WI38 (cell line): ENCODE data around the gene DPH2.

Source experiments
- H3K4me3 ChIP-seq: 2 replicates; pipeline ENCODE4 v1.5.1; 2011; ENCODE audit warnings: low read depth, mild to moderate bottlenecking, control low read depth, low read length
- CTCF ChIP-seq: IDR thresholded peaks from 2 replicates; pipeline ENCODE4 v1.5.1; 2012; ENCODE audit warnings: low read depth, mild to moderate bottlenecking, control low read depth, low read length

DPH2 gene

GRCh38 chr1:44016890-44017400, 47.1 kb downstream of the DPH2 start:
- no peak overlapping the region for H3K4me3 ChIP-seq
- no peak for TF ChIP-seq CTCF

GRCh38 chr1:44019466-44019948, 49.7 kb downstream of the DPH2 start:
- TF ChIP-seq CTCF = no peak

GRCh38 chr1:44020464-44020863, 50.7 kb downstream of the DPH2 start:
- TF ChIP-seq CTCF = no peak
- no peak overlapping the region for H3K4me3 ChIP-seq

More at GRCh38 chr1:44019466-44019948, 49.7 kb downstream of the DPH2 start:
- H3K4me3 ChIP-seq = no peak overlapping the region

- no peak for TF ChIP-seq CTCF
- H3K4me3 ChIP-seq = no peak overlapping the region
Measured at GRCh38 chr1:44021156-44021555, 51.3 kb downstream of the DPH2 start.

GRCh38 chr1:44021581-44022321, 51.9 kb downstream of the DPH2 start:
- TF ChIP-seq CTCF = no peak
- no peak overlapping the region for H3K4me3 ChIP-seq
